Muscle layer of colon (tissue), 2 donors: Measurements from ENCODE around the gene ARID4A.
A peak's percentile ranks its signal among the peaks of the same experiment; 100 is the strongest.

Experiments used
- H3K27ac ChIP-seq: one replicate; pipeline ENCODE4 v1.7.0; 2013; ENCODE audit warnings: low read depth, mild to moderate bottlenecking, low read length, moderate library complexity
- H3K27me3 ChIP-seq, 2 donors: one replicate each; pipeline ENCODE4 v1.7.0; 2013; ENCODE audit warnings: low read length in 2 of 2, mild to moderate bottlenecking in 2 of 2; ENCODE audit not compliant: insufficient read depth in 2 of 2, control insufficient read depth in 1 of 2
- H3K36me3 ChIP-seq: one replicate; pipeline ENCODE4 v1.7.0; 2013; ENCODE audit warnings: mild to moderate bottlenecking, low read length; ENCODE audit not compliant: insufficient read depth
- H3K4me1 ChIP-seq: one replicate; pipeline ENCODE4 v1.7.0; 2013; ENCODE audit warnings: mild to moderate bottlenecking, low read length; ENCODE audit not compliant: insufficient read depth
- H3K4me3 ChIP-seq, 2 donors: one replicate each; pipeline ENCODE4 v1.7.0; 2013; ENCODE audit warnings: low read length in 2 of 2, low read depth in 1 of 2, mild to moderate bottlenecking in 1 of 2, moderate library complexity in 1 of 2
- H3K9ac ChIP-seq: one replicate; pipeline ENCODE4 v1.7.0; 2013; ENCODE audit warnings: low read length
- H3K9me3 ChIP-seq: one replicate; pipeline ENCODE4 v1.7.0; 2013; ENCODE audit warnings: mild to moderate bottlenecking, low read length
- donor health status: abdominal sarcoma.
- donor health status: Adenocarcinoma of cecum.

Gene ARID4A

DNA sequence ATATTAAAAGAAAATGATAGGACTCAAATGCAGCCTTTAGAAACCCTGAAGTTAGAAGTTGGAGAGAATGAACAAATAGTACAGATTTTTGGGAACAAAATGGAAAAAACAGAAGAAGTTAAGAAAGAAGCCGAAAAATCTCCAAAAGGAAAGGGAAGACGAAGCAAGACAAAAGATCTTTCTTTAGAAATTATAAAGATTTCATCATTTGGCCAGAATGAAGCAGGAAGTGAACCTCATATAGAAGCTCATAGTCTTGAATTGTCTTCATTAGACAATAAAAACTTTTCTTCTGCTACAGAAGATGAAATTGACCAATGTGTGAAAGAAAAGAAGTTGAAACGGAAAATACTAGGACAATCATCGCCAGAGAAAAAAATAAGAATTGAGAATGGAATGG lies 66.0 kb downstream of the ARID4A start:
- Histone ChIP-seq H3K36me3 (peaks cover 56% of the 10 kb centered on the region), H3K9me3 (no peaks in the 10 kb centered on the region), H3K9ac (no peak overlapping the region), H3K4me1 (no peaks in the 10 kb centered on the region), H3K27ac (no peak overlapping the region), H3K27me3 (no peaks in the 10 kb centered on the region), H3K4me3 (no peak overlapping the region)

DNA sequence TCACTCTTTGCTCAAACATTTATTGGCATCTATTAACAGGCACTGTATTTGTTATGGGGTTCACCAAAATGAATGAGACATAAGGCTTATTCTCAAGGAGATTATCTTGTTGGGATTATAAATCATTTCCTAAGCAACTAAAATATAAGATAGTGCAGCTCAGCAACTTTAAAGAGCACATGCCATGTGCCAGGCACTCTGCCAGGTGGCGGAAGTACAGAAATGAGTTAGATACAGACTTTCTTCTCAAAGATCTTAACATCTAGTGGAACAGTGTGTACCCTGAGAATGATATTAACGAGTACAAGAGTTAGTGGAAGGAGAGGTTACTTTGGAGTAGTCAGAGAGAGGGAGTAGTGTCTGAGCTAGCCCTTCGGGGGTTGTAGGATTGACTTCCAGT lies 68.9 kb downstream of the ARID4A start:
- no peak overlapping the region for H3K4me3 ChIP-seq
- H3K9me3 ChIP-seq, result no peaks in the 10 kb centered on the region
- H3K36me3 ChIP-seq, result peaks cover 48% of the 10 kb centered on the region
- no peak overlapping the region for H3K27ac ChIP-seq
- H3K9ac ChIP-seq, result no peak overlapping the region
- no peaks in the 10 kb centered on the region for H3K4me1 ChIP-seq
- no peaks in the 10 kb centered on the region for H3K27me3 ChIP-seq

DNA sequence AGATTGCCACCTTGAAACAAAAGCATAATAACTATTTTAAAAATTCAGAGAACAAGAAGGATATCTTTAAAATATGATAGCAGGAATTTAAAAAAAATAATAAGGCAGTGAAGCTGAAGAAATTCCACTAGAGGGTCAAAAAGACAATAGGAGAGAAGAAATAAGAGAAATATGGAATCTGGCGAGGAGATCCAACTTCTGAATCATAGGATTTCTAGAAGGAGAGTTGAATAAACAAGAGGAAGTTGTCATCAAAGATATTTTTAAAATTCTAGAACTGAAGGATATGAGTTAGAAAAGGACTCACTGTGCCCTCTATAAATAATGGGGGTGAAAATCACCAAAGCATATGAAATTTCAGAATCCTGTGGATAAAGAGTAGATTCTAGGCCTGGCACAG lies 70.6 kb downstream of the ARID4A start:
- H3K9ac ChIP-seq, result no peak overlapping the region
- H3K27me3 ChIP-seq, result no peaks in the 10 kb centered on the region
- no peaks in the 10 kb centered on the region for H3K4me1 ChIP-seq
- H3K27ac ChIP-seq, result no peak overlapping the region
- no peak overlapping the region for H3K4me3 ChIP-seq
- peaks cover 56% of the 10 kb centered on the region for H3K36me3 ChIP-seq
- no peaks in the 10 kb centered on the region for H3K9me3 ChIP-seq

DNA sequence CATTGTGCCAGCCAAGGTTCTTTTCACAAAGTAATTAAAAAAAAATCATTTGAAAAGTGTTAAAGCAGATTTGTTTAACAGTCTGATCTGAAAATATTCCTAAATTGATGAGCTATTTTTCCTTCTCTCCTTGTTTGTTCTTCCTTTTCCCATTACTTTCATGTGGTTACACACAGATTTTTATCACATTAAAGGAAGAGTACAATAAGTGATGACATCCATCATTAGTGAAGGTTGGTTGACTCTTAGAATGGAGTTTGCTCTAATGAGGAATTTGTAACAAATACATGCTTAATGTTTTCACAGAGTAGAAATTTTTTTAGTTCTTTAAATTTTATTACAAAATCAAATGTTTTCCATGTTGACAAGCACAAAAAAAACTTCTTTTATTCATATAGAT lies 78.4 kb downstream of the ARID4A start:
- Histone ChIP-seq H3K9ac (no peak overlapping the region), H3K36me3 (peaks cover 21% of the 10 kb centered on the region), H3K9me3 (no peaks in the 10 kb centered on the region), H3K27ac (no peak overlapping the region), H3K27me3 (no peaks in the 10 kb centered on the region), H3K4me3 (no peak overlapping the region), H3K4me1 (no peaks in the 10 kb centered on the region)

DNA sequence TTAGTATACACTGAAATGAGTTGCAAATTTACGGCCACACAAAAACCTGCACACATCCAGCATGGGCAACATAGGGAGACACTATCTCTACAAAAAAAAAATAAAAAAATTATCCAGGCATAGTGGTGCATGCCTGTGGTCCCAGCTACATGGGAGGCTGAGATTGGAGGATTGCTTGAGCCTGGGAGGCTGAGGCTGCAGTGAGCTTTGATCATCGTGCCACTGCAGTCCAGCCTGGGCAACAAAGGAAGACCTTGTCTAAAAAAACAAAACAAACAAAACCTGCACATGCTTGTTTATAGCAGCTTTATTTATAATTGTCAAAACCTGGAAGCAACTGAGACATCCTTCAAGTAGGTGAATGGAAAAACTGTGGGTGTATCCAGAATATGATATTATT lies 92.5 kb downstream of the ARID4A start:
- H3K9me3 ChIP-seq, result no peaks in the 10 kb centered on the region
- H3K9ac ChIP-seq, result no peak overlapping the region

DNA sequence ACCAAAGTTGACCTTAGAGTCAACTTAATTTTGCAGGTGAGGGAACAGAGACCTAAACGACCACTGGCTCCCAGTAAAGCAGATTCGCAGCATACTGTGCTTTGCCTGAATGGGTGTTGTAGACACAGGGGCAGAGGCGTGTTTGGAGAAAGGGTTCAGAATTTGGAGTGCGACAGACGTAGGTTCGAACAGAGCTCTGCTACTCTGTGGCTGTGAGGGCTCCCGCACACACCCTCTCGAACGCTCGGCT lies 97.1 kb downstream of the ARID4A start:
- Histone ChIP-seq H3K27ac (peak overlapping the region; percentile 61), H3K27me3 (no peaks in the 10 kb centered on the region), H3K36me3 (no peaks in the 10 kb centered on the region), H3K4me3 (peak overlapping the region; percentile 67 to 80), H3K9ac (no peak overlapping the region), H3K9me3 (no peaks in the 10 kb centered on the region), H3K4me1 (no peaks in the 10 kb centered on the region)

More for the DNA sequence above, 92.5 kb downstream of the ARID4A start:
- no peaks in the 10 kb centered on the region for H3K4me1 ChIP-seq
- H3K36me3 ChIP-seq, result no peaks in the 10 kb centered on the region
- H3K4me3 ChIP-seq, result no peak overlapping the region
- no peaks in the 10 kb centered on the region for H3K27me3 ChIP-seq
- no peak overlapping the region for H3K27ac ChIP-seq

DNA sequence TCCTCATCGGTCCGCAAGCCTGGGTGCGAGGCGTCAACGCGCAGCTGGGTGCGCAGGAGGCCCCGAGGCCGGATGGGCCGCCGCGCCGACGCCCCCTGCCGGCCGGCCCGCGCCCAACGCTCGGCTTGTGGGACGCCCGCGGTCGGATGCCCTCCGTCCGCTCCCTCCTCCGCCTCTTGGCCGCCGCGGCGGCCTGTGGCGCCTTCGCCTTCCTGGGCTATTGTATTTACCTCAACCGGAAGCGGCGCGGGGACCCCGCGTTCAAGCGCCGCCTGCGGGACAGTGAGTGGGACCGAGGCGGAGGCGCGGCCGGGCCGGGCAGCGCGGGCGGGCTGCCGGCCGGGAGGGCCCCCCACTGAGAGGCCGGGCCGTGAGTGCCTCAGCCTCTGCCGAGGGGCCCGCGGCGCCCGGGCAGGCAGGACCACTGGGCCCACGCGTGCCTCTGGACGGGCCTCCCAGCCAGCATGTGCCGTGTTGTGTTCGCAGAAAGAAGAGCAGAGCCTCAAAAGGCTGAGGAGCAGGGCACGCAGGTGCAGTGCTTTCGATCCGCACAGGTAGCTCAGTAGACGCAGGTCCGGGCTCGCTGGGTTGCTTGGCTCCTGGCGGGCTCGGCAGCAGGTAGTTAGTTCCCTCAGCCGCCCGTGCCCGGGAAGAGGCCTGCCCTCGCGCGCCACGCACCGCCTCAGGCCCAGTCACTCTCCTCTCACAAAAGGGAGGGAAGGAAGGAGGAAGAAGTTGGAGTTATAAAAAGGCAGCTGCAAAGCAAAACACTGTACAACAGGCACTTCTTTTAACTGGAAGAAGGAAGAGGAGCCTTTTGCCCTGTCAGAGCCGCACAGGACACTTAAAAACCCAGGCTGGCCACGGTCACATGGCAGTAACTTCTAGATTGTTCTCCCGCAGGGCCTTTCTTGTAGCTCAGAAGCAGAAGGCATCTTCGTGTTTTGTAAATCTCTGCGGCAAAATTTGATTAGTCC lies 97.7 kb downstream of the ARID4A start, which contains the start of gene TOMM20L:
Gene TOMM20L, plus strand, starts transcription at position 119 of the 977 bp plus-strand sequence. Its CDS starts 28 bp downstream, at position 147.
- Histone ChIP-seq H3K27me3 (no peaks in the 10 kb centered on the region), H3K36me3 (no peaks in the 10 kb centered on the region), H3K9ac (peak within 1 kb of the TSS; percentile 39), H3K27ac (peak within 1 kb of the TSS; percentile 61), H3K4me1 (no peaks in the 10 kb centered on the region), H3K4me3 (peak within 1 kb of the TSS; percentile 67 to 80), H3K9me3 (no peaks in the 10 kb centered on the region)

DNA sequence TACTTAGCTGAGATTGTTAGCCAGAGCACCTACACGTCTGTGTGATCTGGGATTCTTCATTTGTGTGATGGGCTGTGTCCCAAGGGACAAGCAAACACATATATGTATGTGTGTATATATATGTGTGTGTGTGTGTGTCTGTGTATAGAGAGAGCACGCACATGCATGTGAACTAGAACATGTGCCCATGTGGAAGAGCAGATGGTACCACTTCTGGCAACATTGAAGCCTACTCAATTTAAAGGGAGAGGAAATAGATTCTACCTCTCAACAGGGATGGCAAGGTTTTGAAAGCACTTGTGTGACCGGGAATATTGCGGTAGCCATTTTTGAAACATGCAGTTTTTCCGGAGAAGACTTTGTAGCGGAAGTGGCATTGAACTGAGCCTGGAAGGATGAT lies 98.8 kb downstream of the ARID4A start:
- no peak overlapping the region for H3K4me3 ChIP-seq
- H3K36me3 ChIP-seq, result no peaks in the 10 kb centered on the region
- H3K9ac ChIP-seq, result no peak overlapping the region
- no peaks in the 10 kb centered on the region for H3K4me1 ChIP-seq
- no peak overlapping the region for H3K27ac ChIP-seq
- H3K9me3 ChIP-seq, result no peaks in the 10 kb centered on the region
- H3K27me3 ChIP-seq, result no peaks in the 10 kb centered on the region

DNA sequence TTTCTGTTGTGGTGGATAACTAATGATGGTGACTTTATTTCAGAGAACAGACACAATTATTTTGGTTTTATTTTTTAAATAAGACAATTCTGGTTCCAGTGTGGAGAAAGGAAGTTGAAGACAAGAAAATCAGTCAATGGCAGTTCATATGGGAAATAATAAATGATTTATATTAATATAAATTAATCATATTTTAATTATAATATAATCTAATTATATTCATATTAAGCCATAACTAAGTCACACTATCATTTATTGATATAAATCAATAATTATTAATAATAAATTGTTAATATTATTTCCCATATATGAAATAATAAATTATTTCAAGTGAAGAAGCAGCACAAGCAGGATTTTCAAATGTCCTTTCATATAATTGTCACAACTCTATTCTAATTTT lies 100.1 kb downstream of the ARID4A start:
- Histone ChIP-seq H3K4me3 (no peak overlapping the region), H3K4me1 (no peaks in the 10 kb centered on the region), H3K27me3 (no peaks in the 10 kb centered on the region)

DNA sequence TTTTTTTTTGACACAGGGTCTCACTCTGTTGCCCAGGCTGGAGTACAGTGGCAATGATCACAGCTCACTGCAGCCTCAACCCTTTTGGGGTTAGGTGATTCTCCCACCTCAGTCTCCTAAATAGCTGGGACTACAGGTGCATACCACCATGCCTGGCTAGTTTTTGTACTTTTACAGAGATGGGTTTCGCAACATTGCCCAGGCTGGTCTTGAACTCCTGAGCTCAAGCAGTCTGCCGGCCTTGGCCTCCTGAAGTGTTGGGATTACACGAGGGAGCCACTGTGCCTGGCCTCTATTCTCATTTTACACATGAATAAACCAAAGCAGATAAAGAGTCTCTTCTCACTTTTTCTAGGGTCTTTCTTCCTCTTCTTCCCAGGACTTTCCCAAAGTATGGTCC lies 100.5 kb downstream of the ARID4A start:
- Histone ChIP-seq H3K27ac (no peak overlapping the region), H3K27me3 (no peaks in the 10 kb centered on the region), H3K9ac (no peak overlapping the region), H3K4me3 (no peak overlapping the region), H3K4me1 (no peaks in the 10 kb centered on the region), H3K36me3 (no peaks in the 10 kb centered on the region), H3K9me3 (no peaks in the 10 kb centered on the region)

More for the DNA sequence above, 100.1 kb downstream of the ARID4A start:
- no peak overlapping the region for H3K27ac ChIP-seq
- no peaks in the 10 kb centered on the region for H3K9me3 ChIP-seq
- no peaks in the 10 kb centered on the region for H3K36me3 ChIP-seq
- H3K9ac ChIP-seq, result no peak overlapping the region

DNA sequence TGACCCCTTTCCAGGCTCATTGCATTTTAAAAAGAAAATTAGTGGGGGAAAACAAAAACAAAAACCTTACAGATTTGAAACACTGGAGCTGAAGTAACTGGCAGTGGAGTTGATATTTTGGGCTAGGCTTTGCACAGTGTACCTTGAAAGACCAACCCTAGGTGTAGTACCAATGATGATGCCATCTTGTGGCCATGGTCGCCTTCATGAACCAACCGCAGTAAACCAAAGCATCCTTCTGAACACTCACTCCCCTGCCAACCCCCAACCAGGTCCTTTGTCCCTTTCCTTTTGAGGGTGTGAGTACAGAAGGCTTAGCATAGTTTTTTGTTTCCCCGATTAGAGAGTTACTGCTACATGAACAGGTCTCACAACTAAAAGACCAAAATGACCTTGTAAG lies 103.2 kb downstream of the ARID4A start:
- Histone ChIP-seq H3K4me3 (no peak overlapping the region), H3K36me3 (no peaks in the 10 kb centered on the region), H3K9me3 (no peaks in the 10 kb centered on the region), H3K9ac (no peak overlapping the region), H3K27ac (no peak overlapping the region), H3K27me3 (no peaks in the 10 kb centered on the region), H3K4me1 (no peaks in the 10 kb centered on the region)

DNA sequence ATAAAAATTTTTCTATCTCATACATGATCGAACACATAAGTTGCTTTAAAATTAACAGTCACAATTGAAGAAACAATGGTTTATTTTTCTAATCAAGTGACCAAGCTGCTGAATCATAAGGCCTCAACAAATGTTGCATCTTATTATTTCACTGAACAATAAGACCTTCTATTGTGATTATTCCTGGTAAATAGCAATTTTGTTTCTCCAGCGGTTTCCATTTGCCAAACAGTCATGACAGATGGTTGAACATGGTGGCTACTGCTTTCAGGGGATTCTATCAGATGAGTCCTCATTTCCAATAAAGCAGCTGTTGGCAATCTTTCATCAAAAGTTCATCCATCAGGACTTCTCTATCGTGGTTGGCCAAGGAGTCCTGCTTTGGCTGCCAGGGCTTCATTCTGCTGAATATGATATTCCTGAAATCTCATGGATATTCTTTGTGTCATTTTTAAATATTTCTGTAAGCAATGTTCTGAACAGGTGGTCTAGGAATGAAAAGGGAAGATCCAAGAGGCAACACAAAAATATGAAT lies 110.4 kb downstream of the ARID4A start:
- H3K36me3 ChIP-seq, result peaks cover 24% of the 10 kb centered on the region
- H3K4me3 ChIP-seq, result no peak overlapping the region
- H3K9ac ChIP-seq, result no peak overlapping the region
- no peaks in the 10 kb centered on the region for H3K4me1 ChIP-seq
- H3K27ac ChIP-seq, result no peak overlapping the region
- H3K9me3 ChIP-seq, result no peaks in the 10 kb centered on the region
- H3K27me3 ChIP-seq, result no peaks in the 10 kb centered on the region
